ENCODE results near the gene AUTS2. TPM values are rescaled to one million over a fixed set of nuclear protein-coding genes. Genes with fewer than 3 reads are reported as not detected.

The AUTS2 gene
- total and polyA plus RNA-seq, 9 of the 15 experiments (the other 6 are each of a cell fraction or from before 2014, with no cell fraction given): 0.58 TPM; not detected in 8

DNA sequence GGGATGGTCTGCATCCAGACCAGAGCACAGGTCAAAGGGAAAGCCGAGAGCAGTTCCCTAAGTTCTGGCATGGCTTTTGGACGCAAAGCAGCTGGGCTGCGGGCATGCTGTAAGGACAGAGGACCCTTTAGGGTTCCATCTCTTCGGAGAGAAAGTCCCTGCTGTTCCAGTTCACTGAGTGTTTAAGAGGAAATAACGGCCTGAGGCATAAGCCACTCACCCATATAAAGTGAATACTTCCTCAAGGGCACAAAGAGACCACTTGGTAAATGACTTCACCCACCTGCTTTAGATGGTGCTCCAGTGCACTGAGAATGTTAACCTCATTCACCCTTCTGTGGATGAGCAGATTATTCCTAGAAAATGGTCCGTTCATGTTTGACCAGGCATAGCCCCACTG is 946.9 kb downstream of the AUTS2 start:
- Histone ChIP-seq H3K9me3 (replicated peaks; ENCODE audit: control insufficient read depth, insufficient read depth, low read depth, low read length) (no peaks in the 10 kb centered on the region), H3K4me3 (no peak overlapping the region), H3K79me2 (ENCODE audit: control insufficient read depth, insufficient read depth, low read length) (no peaks in the 10 kb centered on the region), H2AFZ (ENCODE audit: low read depth, low read length) (no peak overlapping the region), H3K4me1 (replicated peaks in 1 of 2; ENCODE audit: control insufficient read depth in 2 of 2, insufficient read depth in 2 of 2, low read length in 2 of 2) (no peaks in the 10 kb centered on the region), H3K27me3 (ENCODE audit: control insufficient read depth in 2 of 2, insufficient read depth in 2 of 2, low read length in 2 of 2) (peaks cover 2 to 20% of the 10 kb centered on the region in 2 experiments; a peak in 4 of 5 replicates), H3K36me3 (ENCODE audit: control insufficient read depth, insufficient read depth, low read length) (no peaks in the 10 kb centered on the region), H3K9ac (ENCODE audit: insufficient read depth in 1 of 2, low read depth in 2 of 2, low read length in 2 of 2) (no peak overlapping the region), H3K4me2 (ENCODE audit: insufficient read depth, low read length) (no peak overlapping the region), H4K20me1 (replicated peaks; ENCODE audit: control insufficient read depth, insufficient read depth, low read length) (no peaks in the 10 kb centered on the region), H3K9me1 (ENCODE audit: control insufficient read depth, insufficient read depth, low read length) (no peaks in the 10 kb centered on the region), H3K27ac (ENCODE audit: extremely low read depth, low read depth, low read length) (no peak overlapping the region)
- no TSS peak for BruUV-seq (replicated peaks)
- TF ChIP-seq NR2C2 (CRISPR knock-in tag; IDR thresholded peaks at IDR 0.05) (no peak), NR2C2 (tag; IDR thresholded peaks at IDR 0.05) (no peak), KLF13 (tag; IDR thresholded peaks at IDR 0.05; ENCODE audit: borderline replicate concordance, low read depth) (no peak), DDX20 (tag; IDR thresholded peaks at IDR 0.05; ENCODE audit: low read depth) (no peak), BMI1 (IDR thresholded peaks at IDR 0.05; ENCODE audit: low read length) (no peak), ATF4 (CRISPR knock-in tag; IDR thresholded peaks at IDR 0.05) (no peak), ARID1B (IDR thresholded peaks at IDR 0.05) (no peak), ZNF511 (CRISPR knock-in tag; IDR thresholded peaks at IDR 0.05) (no peak)
- DNase-seq (ENCODE audit: extremely low read depth in 1 of 4, low spot score in 3 of 4) (no peak), ATAC-seq (no peak), FAIRE-seq (no peak)
- 2% methylated on average over 6 of the region's 6 CpGs for WGBS (ENCODE audit: insufficient coverage, low coverage, missing lambda C conversion rate)
- in situ Hi-C loops (cut with MboI) (no loop called here), intact Hi-C loops (cut with micrococcal nuclease) (no loop called here)
- ChIA-PET POLR2A (interaction anchor here (0.7 kb wide), 1 partner anchor 19 kb away, joined by 3 read pairs; no protein-coding TSS in a partner anchor), CTCF (ENCODE audit: low intra/inter-chr PET ratio) (no interaction called here)
